Activated CD8-positive, alpha-beta memory T cell treated with anti-CD3 and anti-CD28 coated beads for 36 hours (primary cell): ENCODE data around the gene HOXB1. TPM values are rescaled to one million over a fixed set of nuclear protein-coding genes. Genes with fewer than 3 reads are reported as not detected.

Experiments
- CTCF ChIA-PET: fragments of 350-600 bp; sonication (Branson Sonifier 250); formaldehyde crosslinking; loops from one replicate; lab custom pipeline; 2021; ENCODE audit warnings: antibody characterized with exemption; lab: Charles Lee
- POLR2A ChIA-PET: fragments of 350-600 bp; sonication (Branson Sonifier 250); formaldehyde crosslinking; loops from one replicate; lab custom pipeline; 2021; ENCODE audit warnings: antibody characterized with exemption; lab: Charles Lee
- total RNA-seq, 2 experiments: library from RNA; stranded (reverse); gene quantifications; one replicate each; pipeline ENCODE4 v1.2.3, GENCODE V29; 2021

HOXB1 gene
- total RNA-seq, 2 experiments from 2014 or later, result not detected

DNA sequence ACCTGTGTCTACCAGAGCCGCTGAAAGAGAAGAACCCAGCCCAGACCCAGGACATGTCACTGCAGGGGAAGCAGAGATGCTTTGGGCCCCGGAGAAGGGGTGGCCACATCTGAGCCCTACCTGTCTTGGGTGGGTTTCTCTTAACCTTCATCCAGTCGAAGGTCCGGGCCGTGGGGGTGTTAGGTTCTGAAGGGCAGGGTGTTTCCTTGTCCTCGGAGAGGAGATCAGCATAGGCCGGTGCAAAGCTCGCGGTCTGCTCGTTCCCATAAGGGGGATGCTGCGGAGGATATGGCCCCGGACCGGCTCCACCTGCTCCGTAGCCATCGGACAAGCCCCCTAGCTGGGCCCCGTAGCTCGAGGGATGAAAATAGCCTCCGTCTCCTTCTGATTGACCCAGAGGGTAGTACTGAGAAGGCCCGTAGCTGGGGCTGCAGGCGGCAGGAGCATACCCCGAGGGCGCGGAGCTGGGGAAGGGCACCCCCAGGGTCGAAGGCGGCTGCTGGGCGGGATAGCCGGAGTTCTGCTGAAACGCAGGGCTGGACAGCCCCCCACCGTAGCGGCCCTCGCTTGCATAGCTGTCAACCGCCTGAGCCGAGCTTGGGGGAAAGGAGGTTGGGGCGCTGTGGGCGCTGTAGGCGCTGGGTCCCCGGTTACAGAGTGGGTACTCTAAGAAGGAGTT lies 464 bp downstream of the HOXB1 start:
- POLR2A ChIA-PET, result no interaction called here
- CTCF ChIA-PET, result no interaction called here

DNA sequence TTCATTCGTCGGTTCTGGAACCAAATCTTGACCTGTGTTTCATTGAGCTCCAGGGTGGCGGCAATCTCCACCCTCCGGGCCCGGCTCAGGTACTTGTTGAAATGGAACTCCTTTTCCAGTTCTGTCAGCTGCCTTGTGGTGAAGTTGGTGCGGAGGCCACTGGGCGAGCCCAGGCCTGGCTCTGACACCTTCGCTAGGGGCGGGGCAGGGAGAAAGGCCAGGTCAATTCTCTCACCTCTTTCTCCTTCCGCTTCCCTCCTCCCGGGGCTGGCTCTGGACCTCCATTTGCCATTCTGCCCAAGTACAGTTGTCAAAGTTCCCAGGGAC lies 1.2 kb downstream of the HOXB1 start:
- CTCF ChIA-PET, result no interaction called here
- POLR2A ChIA-PET, result no interaction called here

DNA sequence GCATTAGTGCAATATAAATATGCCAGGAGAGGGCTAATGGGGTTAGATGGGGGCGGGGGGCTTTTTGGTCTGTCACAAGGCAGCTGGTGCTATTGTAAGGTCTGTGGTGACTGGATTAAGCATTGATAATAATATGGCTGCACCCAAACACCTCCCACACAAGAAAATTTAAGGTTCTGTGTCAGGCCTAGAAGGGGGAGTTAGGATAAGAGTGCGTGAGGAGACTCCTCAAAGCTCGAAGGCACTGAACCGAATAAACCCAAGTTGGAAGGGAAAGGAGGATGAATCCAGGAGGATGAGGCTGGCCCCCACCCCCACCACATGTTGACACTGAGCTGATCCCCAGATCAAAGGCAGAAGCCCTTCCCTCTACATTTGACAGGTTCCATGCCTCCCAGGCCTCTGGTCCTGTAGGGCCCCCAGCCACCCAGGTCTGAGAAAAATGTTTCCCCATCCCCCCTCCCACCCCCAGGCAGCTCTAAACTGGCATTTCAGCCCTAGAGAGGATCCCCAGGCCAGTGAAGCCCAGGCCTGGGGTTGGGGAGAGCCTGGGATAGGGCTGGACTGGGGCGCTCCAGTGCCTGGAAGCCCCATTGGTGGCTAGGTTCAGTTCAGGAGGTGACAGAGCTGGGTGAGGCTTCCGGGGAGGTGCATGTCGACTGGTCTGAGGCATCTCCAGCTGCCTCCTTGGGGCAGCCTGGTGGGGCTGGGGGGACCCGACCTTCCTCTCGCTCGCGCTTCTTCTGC lies 1.7 kb downstream of the HOXB1 start:
- CTCF ChIA-PET, result no interaction called here

DNA sequence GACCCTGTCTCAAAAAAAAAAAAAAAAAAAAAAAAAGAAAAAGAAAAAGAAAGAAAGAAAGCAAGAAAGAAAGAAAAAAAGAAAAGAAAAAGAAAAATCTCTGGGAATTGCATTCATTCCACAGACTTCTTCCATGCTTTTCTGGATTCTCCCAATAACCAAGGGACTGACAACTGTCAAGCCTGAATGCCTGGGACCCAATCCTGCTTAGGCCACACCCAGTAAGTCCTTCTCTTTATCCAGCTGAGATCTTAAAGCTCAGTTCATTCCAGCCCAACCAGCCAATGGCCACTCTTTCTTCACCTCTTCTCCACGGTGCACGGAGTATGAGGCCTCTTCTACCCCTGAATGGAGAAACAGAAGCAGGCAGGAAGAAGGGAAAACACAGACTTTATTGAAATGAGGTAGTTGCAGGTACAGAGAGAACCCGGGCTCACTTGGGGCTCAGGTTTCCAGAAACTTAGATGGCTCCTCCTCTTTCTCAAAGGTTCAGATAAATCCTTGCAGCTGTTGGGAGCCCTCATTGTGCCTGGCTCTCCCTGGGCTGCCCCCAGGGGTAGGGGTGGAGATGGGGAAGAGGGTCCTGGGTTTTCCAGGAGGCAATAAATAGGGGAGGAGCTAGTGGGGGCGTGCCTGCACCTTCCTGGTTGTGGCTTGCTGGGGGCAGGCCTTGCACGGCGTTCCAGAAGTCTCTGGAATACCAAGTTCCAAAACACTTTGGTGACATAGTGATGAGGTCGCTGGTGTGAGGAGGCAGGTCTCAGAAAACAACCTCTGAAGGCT lies 2.5 kb downstream of the HOXB1 start:
- POLR2A ChIA-PET, result no interaction called here
- CTCF ChIA-PET, result no interaction called here

More for the DNA sequence above, 1.7 kb downstream of the HOXB1 start:
- POLR2A ChIA-PET, result no interaction called here

DNA sequence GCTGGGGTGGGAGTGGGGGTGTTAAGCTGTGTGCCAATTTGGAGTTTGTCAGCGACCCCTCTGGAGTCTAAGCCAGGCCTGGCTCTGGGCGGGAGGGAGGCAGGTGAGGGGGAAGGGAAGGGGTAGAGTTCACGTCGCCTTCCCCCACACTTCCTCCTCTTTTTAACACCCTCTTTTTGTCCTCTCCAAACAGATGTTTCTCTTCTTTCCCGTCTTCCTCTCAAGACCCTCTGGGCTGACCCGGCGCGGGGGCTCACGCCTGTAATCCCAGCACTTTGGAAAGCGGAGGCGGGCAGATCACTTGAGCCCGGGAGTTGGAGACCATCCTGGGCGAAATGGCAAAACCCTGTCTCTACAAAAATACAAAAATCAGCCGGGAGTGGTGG lies 3.3 kb downstream of the HOXB1 start:
- ChIA-PET CTCF (no interaction called here), POLR2A (no interaction called here)

DNA sequence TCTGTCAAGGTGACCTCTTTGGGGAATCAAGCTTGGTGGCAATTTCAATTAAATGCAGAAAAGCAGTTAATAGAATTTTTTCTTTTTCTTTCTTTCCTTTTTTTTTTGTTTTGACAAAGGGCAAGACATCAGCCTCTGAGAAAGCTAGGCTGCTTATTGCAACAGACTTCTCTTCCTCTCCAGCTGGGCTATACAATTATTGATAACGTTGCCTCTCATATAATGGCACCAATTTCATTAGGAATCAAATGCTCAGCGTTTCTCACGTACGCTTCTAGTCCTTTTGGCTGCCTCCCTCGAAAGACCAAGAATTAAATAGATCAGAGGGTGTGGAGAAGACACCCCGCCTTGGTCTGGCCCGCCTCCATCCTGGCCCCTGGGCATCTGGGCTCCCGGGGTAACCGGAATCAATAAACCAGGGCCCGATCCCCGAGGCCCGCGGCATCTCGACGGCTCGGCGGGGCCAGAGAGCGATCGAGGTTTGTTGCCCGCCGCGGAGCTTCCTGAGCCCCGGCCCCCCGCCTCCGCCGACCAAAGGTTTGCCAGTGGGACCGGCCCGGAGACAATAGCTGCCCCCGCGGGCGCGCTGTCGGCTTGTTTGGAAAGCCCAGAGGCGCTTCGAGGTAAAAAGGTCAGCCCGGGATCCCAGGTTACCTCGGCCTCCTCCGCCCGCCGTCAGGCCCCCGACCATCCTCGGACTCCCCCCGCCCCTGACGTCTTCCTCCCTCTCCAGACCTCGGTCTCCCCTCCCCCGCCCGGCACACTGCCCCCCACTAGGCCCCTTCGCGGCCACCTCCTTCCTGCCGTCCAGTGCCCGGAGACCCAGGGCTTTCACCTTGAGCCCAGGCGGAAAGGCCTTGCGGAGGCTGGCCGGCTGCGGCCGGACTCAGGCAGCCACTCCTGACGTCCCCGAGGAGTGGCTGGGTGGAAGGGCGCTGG lies 3.9 kb downstream of the HOXB1 start:
- CTCF ChIA-PET, result no interaction called here
- POLR2A ChIA-PET, result no interaction called here

DNA sequence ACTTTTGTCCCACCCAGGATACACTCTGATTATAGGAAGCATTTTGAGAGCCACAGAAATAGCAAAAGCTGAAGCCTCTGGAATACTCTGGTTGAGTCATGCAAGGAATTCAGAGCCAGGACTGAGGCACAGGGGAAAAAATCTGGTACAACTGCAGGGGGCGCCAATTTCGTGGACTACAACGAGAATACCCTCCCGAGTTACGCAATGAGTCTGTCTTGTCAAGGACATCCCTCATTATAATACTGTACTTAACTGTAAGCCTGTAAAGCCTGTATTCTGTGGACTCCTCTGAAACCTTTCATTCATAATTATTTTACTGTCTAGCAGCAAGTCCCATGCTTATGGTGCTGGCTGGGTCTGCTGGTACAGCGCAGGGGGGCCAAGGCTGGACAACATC lies 7.8 kb downstream of the HOXB1 start:
- POLR2A ChIA-PET, result no interaction called here
- CTCF ChIA-PET, result no interaction called here

DNA sequence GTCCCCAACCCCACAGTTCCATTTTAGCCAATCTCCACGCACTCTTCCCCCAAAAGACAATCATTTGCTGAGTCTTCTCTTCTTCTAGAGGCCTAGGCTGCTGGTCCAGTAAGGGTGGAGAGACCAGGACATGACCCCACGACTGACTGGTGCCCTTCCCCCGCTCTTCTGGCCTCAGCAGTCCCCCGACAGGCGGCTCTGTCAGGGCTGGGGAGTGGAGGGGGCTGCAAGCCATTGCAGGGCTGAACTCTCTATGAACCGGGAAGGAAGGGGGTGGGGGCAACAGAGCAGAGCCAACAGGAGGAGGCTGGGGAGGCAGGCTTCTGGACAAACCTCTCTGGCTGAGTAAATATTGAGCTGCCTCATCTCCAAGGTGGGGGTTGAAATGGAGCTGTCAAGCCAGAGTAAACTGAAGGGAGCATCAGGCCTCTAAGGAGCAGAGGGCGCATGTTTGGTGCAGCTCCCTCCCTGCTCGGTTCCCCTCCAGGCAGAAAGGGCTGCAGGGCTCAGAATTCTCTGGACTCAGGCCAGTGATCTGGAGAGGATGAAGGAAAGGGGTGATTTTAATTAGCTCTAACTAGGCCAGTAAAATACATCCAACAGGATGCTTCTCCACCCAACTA lies 8.7 kb downstream of the HOXB1 start:
- POLR2A ChIA-PET, result no interaction called here

DNA sequence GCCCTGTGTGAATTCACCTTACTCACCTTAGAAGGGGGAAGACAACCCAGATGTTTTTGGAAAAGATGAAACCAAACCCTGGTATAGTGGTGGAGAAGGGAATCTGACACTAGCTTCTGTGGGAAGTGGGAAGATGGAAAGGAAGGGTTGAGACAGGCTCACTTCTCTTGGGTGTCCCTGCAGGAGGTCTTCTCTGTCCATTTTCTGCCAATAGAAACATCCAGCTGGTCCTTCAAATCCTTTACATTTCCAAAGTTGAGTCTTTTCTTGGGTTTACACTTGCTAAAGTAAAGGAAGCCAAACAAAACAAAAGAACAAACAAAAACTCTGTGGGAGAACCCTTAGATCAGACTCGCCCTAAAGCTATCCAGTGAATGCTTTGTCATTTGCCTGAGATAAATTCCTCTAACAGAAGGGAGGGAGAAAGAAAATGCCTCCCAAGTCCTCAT lies 10.2 kb downstream of the HOXB1 start:
- ChIA-PET CTCF (no interaction called here), POLR2A (no interaction called here)

More for the DNA sequence above, 8.7 kb downstream of the HOXB1 start:
- CTCF ChIA-PET, result interaction anchor here (1.1 kb wide), 1 partner anchor 170 kb away, joined by 3 read pairs; no protein-coding TSS in a partner anchor

DNA sequence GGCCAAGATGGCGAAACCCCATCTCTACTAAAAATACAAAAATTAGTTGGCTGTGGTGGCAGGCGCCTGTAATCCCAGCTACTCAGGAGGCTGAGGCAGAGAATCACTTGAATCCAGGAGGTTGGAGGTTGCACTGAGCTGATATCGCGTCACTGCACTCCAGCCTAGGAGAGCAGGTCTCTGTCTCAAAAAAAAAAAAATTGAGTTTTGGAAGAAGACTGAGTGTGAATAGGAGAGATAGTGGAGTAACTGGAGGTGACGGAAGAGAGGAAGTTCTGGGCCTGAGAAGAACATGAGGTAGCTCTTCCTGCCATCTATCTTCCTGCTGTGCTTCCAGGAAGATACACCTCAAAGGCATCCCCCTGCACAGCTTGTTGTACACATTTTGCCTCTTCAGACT lies 11.4 kb downstream of the HOXB1 start:
- ChIA-PET POLR2A (interaction anchor here (0.6 to 0.7 kb wide), 2 partner anchors 224 to 283 kb away, joined by 3 to 4 read pairs; no protein-coding TSS in a partner anchor), CTCF (interaction anchor here (0.7 kb wide), 1 partner anchor 137 kb away, joined by 4 read pairs; no protein-coding TSS in a partner anchor)

DNA sequence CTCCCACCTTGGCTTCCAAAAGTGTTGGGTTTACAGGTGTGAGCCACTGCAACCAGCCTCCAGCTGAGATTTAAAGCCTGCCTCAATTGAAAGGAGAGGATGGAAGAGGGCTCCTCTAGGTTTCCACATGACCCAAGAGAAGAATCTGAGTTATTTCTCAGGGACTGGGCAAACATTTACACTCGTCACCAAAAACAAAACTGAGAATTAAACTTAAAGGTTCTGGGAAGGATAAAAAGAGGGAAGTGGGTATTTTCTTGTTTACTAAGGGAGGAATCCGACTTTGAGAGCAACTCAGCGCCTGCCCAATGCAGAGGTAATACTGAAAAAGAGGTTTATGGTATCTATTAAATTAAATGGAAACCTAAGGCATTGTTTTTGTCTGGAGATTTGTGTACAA lies 13.3 kb downstream of the HOXB1 start:
- CTCF ChIA-PET, result no interaction called here
- POLR2A ChIA-PET, result no interaction called here

DNA sequence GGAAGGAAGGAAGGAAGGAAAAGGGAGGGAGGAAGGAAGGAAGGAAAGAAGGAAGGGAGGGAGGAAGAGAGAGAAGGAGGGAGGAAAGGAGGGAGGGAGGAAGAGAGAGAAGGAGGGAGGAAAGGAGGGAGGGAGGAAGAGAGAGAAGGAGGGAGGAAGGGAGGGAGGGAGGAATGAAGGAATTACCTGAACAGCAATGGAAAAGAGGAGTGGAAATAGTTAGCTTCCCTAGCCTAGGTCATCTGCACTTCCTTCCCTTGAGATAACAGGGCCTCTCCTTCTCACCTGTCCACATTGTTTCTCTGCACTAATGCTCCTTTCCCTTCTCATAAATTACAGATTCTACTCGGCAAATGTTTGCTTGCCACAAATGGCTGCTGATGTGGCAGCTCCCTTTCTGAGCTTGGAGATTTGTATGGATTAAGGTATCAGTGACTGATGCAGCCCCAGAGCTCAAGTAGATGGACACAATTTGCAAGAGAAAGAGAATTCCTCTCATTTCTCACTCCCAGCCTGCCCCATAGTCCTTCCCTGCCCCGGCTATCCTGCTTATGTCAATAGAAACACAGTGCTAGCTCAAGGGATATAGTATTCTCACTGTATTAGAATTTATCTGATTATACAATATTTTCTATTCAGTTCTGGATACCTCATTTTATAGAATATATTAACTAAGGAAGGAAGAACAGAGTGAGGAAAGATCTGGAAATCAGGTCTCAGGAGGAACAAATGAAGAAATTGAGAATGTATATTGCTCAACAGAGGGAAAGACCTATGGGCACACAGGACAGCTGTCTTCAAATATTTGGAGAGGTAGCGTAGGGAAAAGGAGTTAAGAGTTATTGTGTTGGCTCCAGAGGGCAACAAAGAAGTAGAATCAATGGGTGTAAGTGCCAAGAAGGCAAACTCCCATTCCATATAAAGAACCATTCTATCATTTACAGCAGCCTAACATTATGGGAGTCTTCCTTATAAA lies 14.6 kb downstream of the HOXB1 start:
- CTCF ChIA-PET, result no interaction called here
- POLR2A ChIA-PET, result interaction anchor here (0.6 kb wide), 1 partner anchor 222 kb away, joined by 3 read pairs; no protein-coding TSS in a partner anchor

DNA sequence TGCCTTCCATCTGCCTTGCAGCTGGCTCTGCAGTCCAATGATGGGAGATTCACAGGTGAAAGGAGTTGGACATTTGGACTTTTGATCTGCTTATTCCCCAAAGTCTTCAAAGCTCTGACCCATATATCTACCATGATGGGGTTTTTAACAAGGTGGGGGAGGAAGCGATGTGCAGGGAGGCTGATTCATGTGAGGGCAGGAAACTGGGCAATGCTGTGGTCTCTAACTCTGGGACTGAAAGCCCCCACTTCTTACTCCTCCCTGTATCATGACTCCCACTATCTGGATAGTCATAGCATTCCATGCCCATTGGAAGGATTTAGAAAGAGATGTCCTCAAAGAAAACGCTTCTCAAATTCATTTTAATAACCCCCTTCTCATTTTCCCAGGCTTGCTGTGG lies 16.3 kb downstream of the HOXB1 start:
- CTCF ChIA-PET, result interaction anchor here (0.6 kb wide), 1 partner anchor 372 kb away, joined by 3 read pairs; no protein-coding TSS in a partner anchor

DNA sequence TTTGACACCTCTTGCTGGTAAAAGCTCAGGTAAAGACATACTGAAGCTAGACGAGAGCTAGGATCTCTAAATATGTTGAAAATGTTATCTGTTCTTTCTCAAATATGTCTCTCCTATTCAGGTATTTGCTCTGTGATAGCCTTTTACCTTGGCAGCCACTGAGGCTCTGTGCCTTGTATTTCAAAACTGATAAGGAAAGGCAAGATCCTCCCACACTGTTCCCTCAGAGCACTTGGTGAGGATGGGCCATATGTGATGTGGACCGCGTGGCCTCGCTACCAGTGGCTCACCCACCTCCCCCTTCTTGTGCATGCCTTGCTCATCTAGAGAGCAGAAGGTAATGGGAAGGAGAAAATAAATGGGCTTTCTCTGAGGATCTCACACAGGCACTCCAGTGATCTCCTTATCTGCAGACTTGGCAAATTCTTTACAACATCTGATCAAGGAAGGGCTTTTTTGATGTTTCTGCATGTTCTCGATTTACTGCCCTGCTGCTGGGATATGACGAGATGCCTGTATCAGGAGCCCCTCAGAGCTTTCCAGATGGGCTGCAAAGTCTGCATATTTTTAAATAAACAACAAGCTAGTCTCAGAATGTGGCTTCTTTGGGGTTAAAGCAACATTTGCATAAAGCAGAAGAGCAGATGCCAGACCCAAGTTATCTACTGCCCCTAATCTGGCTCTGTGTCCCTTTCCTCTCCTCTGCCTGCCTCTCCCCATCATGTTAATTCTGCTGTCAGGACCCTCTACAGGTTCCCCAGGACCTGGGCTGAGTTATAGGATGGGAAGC lies 16.9 kb downstream of the HOXB1 start:
- POLR2A ChIA-PET, result no interaction called here
- CTCF ChIA-PET, result interaction anchor here (0.6 to 1.1 kb wide), 2 partner anchors 22 to 371 kb away, joined by 3 to 4 read pairs; no protein-coding TSS in a partner anchor

More for the DNA sequence above, 16.3 kb downstream of the HOXB1 start:
- POLR2A ChIA-PET, result no interaction called here

DNA sequence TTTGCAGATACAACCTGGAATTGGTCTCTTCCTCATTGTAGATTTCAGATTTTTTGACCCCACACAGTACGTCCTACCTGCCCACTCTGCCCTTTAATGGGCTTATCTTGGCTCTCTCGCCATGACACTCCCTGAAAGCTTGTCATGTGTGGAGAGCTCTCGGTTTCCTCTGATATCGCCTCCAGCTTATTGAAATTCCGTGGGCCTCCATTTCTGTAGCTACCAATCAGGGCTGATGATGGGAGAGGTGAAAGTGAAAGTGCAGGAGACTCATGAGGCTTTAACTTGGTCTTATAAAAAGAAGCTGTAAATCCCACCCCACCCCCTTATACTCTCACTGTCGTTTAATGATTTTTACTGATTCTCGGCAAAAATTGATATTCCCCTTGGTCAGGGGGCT lies 17.7 kb downstream of the HOXB1 start:
- ChIA-PET CTCF (interaction anchor here (1.1 kb wide), 1 partner anchor 21 kb away, joined by 4 read pairs; no protein-coding TSS in a partner anchor), POLR2A (no interaction called here)
